ENCODE results near the gene PEDS1. TPM values are rescaled to one million over a fixed set of nuclear protein-coding genes. Genes with fewer than 3 reads are reported as not detected.
"Not testable (repeated sequence)": the region's sequence is repeated elsewhere in the genome, so short reads cannot be mapped to it uniquely, and the experiment has no call there.

PEDS1 gene
- total and polyA plus RNA-seq, 12 donors = 18.7 to 39.1 (median 29.8) TPM

DNA sequence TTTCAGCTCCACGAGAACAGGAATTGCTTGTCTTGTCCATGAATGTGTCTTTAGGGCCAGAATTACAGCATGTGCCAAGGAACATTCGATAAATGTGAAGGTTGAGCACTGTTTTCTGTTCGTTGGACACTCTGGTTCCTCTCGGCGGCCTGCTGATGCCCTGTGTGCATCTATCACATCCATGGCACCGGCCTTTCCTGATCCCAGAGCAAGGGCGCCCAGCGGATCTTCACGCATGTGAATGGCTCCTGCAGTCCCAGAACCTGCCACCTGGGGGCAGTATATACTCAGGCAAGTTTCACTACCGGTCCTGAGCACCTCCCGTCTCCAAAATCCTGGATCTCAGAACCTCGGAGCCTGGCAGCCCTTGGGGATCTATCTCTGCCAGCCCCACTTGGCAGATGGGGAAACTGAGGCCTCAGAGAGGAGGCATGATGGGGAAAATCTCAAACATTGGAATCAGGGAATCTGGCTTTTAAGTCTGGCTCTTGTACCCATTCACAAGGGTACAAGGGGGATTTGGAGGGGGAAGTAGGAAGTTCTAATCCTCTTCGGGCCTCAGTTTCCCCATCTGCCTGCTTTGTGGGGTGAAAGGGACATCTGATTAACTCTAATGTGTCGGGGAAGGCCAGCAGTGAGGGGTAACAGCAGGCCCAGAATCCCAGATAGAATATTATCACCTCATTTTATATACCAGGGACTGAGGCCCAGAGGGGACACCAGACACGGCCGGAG, 32.8 kb upstream of the PEDS1 start:
- H3K4me3 ChIP-seq = no peak overlapping the region
- no peaks in the 10 kb centered on the region for H3K36me3 ChIP-seq (replicated peaks in 1 of 2)
- DNase-seq = peak; percentile 90 to 99 (median 98)
- no peaks in the 10 kb centered on the region for H3K27me3 ChIP-seq
- TF ChIP-seq, protein P1, sequence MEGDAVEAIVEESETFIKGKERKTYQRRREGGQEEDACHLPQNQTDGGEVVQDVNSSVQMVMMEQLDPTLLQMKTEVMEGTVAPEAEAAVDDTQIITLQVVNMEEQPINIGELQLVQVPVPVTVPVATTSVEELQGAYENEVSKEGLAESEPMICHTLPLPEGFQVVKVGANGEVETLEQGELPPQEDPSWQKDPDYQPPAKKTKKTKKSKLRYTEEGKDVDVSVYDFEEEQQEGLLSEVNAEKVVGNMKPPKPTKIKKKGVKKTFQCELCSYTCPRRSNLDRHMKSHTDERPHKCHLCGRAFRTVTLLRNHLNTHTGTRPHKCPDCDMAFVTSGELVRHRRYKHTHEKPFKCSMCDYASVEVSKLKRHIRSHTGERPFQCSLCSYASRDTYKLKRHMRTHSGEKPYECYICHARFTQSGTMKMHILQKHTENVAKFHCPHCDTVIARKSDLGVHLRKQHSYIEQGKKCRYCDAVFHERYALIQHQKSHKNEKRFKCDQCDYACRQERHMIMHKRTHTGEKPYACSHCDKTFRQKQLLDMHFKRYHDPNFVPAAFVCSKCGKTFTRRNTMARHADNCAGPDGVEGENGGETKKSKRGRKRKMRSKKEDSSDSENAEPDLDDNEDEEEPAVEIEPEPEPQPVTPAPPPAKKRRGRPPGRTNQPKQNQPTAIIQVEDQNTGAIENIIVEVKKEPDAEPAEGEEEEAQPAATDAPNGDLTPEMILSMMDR (IDR thresholded peaks at IDR 0.05) = peak; percentile 97 to 99 (median 99)
- TF ChIP-seq POLR2A (IDR thresholded peaks at IDR 0.05) = no peak
- intact Hi-C loops (cut with DNase I) = loop anchor here (5.0 to 10.0 kb wide), 4 partner anchors 276 to 568 kb away; no protein-coding TSS in a partner anchor
- peak overlapping the region in 2 of 5 donors; percentile 70 to 100 for H3K27ac ChIP-seq
- peaks cover 10 to 11% of the 10 kb centered on the region in 2 donors for H3K4me1 ChIP-seq (replicated peaks in 1 of 2)
- 14 to 17% (median 15%) methylated on average over 16 of the region's 16 CpGs for WGBS, 4 donors
- H3K9me3 ChIP-seq (replicated peaks in 1 of 3) = no peaks in the 10 kb centered on the region

DNA sequence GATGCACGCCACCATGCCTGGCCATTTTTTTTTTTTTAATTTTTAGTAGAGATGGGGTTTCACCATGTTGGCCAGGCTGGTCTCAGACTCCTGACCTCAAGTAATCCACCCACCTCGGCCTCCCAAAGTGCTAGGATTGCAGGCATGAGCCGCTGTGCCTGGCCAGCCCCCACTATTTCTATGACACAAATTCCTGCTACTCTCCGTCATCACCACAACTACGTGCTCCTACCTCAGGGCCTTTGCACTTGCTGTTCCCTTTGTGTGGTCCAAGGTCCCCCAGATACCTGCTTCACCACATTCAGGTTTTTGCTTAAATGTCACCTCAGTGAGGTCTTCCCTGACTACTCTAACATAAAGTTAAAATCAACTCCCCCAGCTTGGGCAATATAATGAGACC, 31.9 kb upstream of the PEDS1 start:
- no peaks in the 10 kb centered on the region for H3K36me3 ChIP-seq (replicated peaks in 1 of 2)
- DNase-seq = no peak
- TF ChIP-seq, protein P1 (IDR thresholded peaks at IDR 0.05) = no peak
- no peak for TF ChIP-seq POLR2A (IDR thresholded peaks at IDR 0.05)
- intact Hi-C loops (cut with DNase I) = loop anchor here (5.0 to 10.0 kb wide), 4 partner anchors 277 to 569 kb away; no protein-coding TSS in a partner anchor
- H3K27me3 ChIP-seq = no peaks in the 10 kb centered on the region
- no peaks in the 10 kb centered on the region for H3K9me3 ChIP-seq (replicated peaks in 1 of 3)
- H3K4me3 ChIP-seq = no peak overlapping the region
- no peak overlapping the region for H3K27ac ChIP-seq
- H3K4me1 ChIP-seq (replicated peaks in 1 of 2) = peaks cover 10 to 11% of the 10 kb centered on the region in 2 donors
- 86 to 95% (median 89%) methylated on average over 5 of the region's 5 CpGs for WGBS, 4 donors

DNA sequence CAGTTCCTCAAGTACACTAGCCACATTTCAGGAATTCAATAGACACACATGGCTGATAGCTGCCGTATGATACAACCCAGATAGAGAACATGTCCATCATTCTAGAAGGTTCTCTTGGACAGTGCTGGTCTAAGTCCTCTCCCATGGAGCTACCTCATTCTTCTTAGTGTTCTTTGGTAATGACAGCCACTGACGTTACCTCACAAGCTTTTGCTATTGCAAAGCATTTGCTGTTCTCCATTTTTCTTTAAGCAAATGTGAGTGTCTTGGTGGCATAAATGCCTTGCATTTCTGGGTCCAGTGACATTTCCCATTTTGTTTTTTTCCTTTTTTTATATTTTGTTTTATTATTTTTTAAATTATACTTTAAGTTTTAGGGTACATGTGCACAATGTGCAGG, 28.8 kb upstream of the PEDS1 start:
- no peak for TF ChIP-seq POLR2A (IDR thresholded peaks at IDR 0.05)
- TF ChIP-seq, protein P1 (IDR thresholded peaks at IDR 0.05) = no peak
- H3K9me3 ChIP-seq (replicated peaks in 1 of 3) = no peaks in the 10 kb centered on the region
- no peaks in the 10 kb centered on the region for H3K27me3 ChIP-seq
- H3K4me1 ChIP-seq (replicated peaks in 1 of 2) = peaks cover 0 to 6% of the 10 kb centered on the region in 2 donors
- intact Hi-C loops (cut with DNase I) = loop anchor here in 1 of 2 donors (10.0 kb wide), 1 partner anchor 572 kb away; no protein-coding TSS in a partner anchor
- H3K4me3 ChIP-seq = no peak overlapping the region
- H3K27ac ChIP-seq = no peak overlapping the region
- no peaks in the 10 kb centered on the region for H3K36me3 ChIP-seq (replicated peaks in 1 of 2)
- WGBS, 4 donors = 70 to 76% (median 72%) methylated on average over 2 of the region's 2 CpGs
- no peak for DNase-seq

DNA sequence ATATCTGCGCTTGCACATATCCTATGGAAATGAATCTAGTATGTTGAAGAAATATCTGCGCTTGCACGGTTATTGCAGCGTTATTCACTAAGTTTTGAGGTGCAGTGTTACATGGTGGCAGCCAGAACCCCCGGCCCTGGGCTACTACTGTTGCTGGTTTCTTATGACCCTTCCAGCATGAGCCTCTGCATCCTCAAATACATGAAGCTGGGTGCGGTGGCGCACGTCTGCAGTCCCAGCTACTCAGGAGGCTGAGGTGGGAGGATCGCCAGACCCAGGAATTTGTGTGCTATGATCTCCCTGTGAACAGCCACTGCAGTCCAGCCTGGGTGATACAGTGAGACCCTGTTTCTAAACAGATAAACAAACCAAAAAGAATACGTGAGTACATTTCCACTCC, 27.8 kb upstream of the PEDS1 start:
- Histone ChIP-seq H3K4me3 (no peak overlapping the region), H3K27ac (no peak overlapping the region), H3K4me1 (replicated peaks in 1 of 2) (peaks cover 0 to 6% of the 10 kb centered on the region in 2 donors), H3K27me3 (no peaks in the 10 kb centered on the region), H3K9me3 (replicated peaks in 1 of 3) (no peaks in the 10 kb centered on the region), H3K36me3 (replicated peaks in 1 of 2) (no peaks in the 10 kb centered on the region)
- WGBS, 4 donors = 94 to 95% (median 95%) methylated on average over 10 of the region's 10 CpGs
- DNase-seq = peak in 1 of 7 donors; percentile 26
- TF ChIP-seq POLR2A (IDR thresholded peaks at IDR 0.05) = no peak
- TF ChIP-seq, protein P1 (IDR thresholded peaks at IDR 0.05) = no peak
- intact Hi-C loops (cut with DNase I) = loop anchor here in 1 of 2 donors (10.0 kb wide), 1 partner anchor 573 kb away; no protein-coding TSS in a partner anchor

DNA sequence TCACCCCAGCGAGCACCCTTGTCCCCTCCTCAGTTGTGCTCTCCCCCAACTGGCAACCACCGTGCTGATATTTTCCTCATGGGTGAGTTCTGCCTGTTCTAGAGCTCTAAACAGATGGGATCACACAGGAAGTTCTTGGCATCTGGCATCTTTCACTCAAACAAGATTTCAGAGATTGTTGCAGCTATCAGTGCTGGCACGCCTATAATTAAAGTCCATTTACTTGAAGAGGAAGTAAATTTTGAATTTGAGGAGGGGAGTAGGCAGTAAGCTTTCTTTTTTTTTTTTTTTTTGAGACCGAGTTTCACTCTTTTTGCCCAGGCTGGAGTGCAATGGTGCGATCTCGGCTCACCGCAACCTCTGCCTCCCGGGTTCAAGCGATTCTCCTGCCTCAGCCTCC, 25.1 kb upstream of the PEDS1 start:
- not testable (repeated sequence) for H3K36me3 ChIP-seq (replicated peaks in 1 of 2); DNase-seq; H3K4me1 ChIP-seq (replicated peaks in 1 of 2); H3K9me3 ChIP-seq (replicated peaks in 1 of 3); H3K27ac ChIP-seq; H3K4me3 ChIP-seq; H3K27me3 ChIP-seq
- intact Hi-C loops (cut with DNase I) = loop anchor here (10.0 kb wide), 1 partner anchor 204 kb away; no protein-coding TSS in a partner anchor
- 83 to 91% (median 85%) methylated on average over 9 of the region's 9 CpGs for WGBS, 4 donors
